ENCODE data around the gene SESN1. TPM values are rescaled to one million over a fixed set of nuclear protein-coding genes. Genes with fewer than 3 reads are reported as not detected.

The SESN1 gene
- total RNA-seq, 1 donor from 2014 or later, result 64.1 TPM

GRCh38 chr6:109013656-109014305 is 80.9 kb downstream of the SESN1 start:
- DNase-seq (no peak), ATAC-seq (ENCODE audit: poor library complexity) (no peak)
- intact Hi-C loops (cut with DNase I), result no loop called here

GRCh38 chr6:109010705-109011102 is 83.9 kb downstream of the SESN1 start:
- DNase-seq, result no peak
- intact Hi-C loops (cut with DNase I), result no loop called here
- no peak for ATAC-seq (ENCODE audit: poor library complexity)

DNA sequence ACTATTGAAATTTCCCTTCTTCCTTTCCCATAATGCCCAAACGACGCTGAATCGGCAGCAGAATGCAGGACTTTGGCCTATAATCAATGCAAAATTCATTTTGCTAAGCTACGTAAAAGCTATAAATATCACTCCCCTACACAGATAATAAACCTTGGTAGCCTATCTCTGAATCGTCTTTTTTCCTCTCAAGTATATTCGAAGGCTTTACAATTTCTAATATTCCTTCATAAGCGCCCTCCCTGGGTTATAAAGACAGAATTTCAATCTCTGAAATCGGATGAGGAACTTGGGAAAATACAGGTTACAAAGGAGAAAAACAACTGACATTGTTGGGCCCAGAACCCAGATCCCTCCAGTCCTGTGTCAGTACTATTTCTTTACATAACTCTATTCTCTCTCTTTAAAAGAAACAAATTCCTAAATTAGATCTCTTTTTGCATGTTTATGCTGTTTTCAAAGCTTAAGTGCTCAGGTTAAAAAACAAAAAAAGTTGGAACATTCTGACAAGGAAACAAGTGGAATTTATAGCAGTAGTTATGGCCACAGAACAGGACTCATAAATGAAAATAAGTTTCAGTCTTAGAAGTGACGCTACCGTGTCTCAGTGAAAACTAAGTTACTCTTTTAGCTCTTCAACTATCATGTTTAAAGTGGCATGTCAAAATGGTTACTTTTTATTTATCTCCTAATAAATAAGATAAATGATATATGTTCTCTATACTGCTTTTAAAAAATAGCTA is 84.5 kb downstream of the SESN1 start:
- intact Hi-C loops (cut with DNase I), result loop anchor here (5.0 kb wide), 1 partner anchor 52 kb away; no protein-coding TSS in a partner anchor
- peak; percentile 12 for ATAC-seq (ENCODE audit: poor library complexity)

GRCh38 chr6:109009236-109009961 is 85.2 kb downstream of the SESN1 start:
- intact Hi-C loops (cut with DNase I), result loop anchor here (5.0 kb wide), 1 partner anchor 53 kb away; no protein-coding TSS in a partner anchor
- ATAC-seq (ENCODE audit: poor library complexity), result peak; percentile 96
- peak; percentile 98 for DNase-seq

More for the DNA sequence above, 84.5 kb downstream of the SESN1 start:
- no peak for DNase-seq

GRCh38 chr6:109008537-109009235 is 86.0 kb downstream of the SESN1 start:
- no peak for DNase-seq
- ATAC-seq (ENCODE audit: poor library complexity), result peak; percentile 47
- intact Hi-C loops (cut with DNase I), result loop anchor here (5.0 kb wide), 1 partner anchor 54 kb away; no protein-coding TSS in a partner anchor

- ATAC-seq (ENCODE audit: poor library complexity) (no peak), DNase-seq (no peak)
- intact Hi-C loops (cut with DNase I), result loop anchor here (5.0 kb wide), 1 partner anchor 54 kb away; no protein-coding TSS in a partner anchor
Observed at GRCh38 chr6:109008054-109008453, 86.6 kb downstream of the SESN1 start.

GRCh38 chr6:109007521-109007920 is 87.1 kb downstream of the SESN1 start:
- intact Hi-C loops (cut with DNase I), result loop anchor here (5.0 kb wide), 1 partner anchor 55 kb away; no protein-coding TSS in a partner anchor
- ATAC-seq (ENCODE audit: poor library complexity) (no peak), DNase-seq (no peak)

DNA sequence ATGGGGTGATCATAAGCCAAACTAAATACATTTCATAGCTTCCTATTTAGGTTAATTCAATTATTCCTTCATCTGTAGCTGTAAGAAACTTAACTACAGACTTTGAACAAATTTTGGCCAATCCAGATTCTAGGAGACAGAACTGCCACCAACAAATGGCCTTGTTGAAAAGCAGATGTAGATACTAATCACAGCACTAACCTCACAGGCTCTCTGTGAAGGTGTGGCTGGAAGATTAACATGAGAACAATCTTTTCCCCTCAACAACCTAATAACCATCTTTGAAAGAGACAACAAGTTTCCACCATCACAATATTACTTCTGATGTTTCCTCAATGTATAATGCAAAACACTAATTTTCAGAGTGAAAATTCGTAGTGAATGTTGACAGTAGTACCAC is 87.8 kb downstream of the SESN1 start:
- intact Hi-C loops (cut with DNase I), result loop anchor here (5.0 kb wide), 1 partner anchor 55 kb away; no protein-coding TSS in a partner anchor
- ATAC-seq (ENCODE audit: poor library complexity) (no peak), DNase-seq (no peak)

DNA sequence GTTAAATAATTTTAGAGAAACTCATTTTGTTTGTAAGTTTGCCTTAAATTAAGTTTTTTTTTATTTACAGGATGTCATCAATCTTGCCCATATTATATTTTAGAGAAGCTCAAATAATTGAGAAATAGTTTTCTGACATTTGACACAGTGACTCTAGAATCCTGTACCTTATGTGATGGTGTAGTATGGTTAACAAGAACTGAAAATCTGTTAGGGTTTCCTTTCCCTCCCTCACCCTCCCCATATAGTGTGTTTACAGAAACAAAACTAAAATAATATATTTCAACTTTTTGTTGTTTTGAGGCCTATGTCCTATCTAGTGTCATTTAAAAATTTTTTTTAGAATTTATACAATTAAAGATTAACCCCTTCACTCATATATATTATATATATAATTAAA is 91.8 kb downstream of the SESN1 start:
- ATAC-seq (ENCODE audit: poor library complexity) (no peak), DNase-seq (no peak)
- intact Hi-C loops (cut with DNase I), result no loop called here

DNA sequence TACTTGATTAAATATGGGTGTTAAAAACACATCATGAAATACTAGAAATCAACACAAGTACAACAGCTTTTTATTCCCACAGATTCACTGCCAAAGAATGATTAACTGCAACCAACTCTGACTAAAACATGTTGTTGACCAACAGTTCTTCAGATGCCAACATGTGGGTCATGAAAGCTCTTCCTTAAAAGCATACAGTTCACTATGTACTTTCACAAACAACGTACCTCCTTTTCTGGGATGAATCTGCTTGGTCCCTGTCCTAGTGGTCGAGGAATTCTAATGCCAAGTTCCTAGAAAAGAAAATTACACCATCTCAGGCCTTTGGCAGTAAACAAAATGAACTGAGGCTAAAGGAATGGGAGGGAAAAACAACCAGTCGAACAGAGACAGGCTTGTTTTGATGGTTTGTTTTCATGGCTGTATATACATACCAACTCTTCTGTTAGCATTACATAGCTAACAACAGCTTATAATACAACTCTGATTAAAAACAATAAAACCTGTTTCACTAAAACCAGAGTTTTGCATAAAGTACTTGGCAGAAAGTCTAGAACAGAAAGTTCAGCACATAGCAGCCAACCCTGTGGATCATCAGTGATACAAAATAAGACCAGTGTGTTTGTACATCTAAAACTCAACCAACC is 92.5 kb downstream of the SESN1 start:
- ATAC-seq (ENCODE audit: poor library complexity) (peak; percentile 73), DNase-seq (no peak)
- intact Hi-C loops (cut with DNase I), result no loop called here

DNA sequence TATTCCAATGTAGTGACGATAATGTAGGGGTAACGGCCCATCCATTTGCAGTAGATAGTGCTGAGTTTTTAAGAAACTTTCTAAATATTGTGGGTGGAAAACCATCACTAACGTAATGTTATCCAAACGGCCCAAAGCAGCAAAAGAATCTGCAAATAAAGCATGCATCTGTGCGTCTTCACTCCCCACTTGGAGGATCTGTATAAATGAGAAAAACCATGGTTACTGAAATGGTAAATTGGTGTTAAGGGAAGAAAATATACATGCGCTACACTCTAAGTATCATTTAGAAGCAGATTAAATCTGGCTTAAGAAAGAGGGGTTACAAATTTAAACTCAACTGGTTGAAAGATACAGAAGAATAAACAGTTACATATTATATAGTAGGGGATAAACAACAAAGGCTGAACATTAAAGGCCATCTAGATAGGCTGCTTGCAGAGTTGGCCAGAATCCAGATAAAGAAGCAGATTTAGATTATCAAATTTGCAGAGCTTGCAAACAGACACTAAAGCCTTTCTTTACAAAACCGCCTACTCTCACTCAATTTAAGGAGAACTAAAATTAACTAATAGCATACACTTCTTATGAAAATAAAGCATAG is 93.3 kb downstream of the SESN1 start:
- ATAC-seq (ENCODE audit: poor library complexity), result peak; percentile 8
- intact Hi-C loops (cut with DNase I), result no loop called here

DNA sequence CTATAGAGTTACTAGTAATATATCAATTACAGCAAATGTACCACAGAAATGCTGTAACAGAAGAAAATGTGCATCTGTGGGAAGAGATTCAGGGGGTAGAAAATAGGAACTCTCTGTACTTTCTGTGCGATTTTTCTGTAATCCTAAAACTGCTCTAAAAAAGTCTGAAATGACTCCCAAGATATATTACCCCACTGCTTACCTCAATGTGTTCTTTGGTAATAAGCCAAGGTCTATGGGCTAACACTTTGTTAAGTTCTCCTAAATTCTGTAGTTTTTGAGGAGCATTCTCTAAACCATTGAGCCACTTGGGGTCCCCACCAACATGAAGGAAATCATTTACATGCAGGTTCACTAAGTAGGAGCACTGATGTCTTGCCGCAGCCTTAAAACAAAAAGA is 94.4 kb downstream of the SESN1 start:
- DNase-seq (no peak), ATAC-seq (ENCODE audit: poor library complexity) (no peak)
- intact Hi-C loops (cut with DNase I), result no loop called here

More for the DNA sequence above, 93.3 kb downstream of the SESN1 start:
- no peak for DNase-seq

GRCh38 chr6:108999428-108999827 is 95.2 kb downstream of the SESN1 start:
- intact Hi-C loops (cut with DNase I), result loop anchor here (10.0 kb wide), 1 partner anchor 95 kb away; no protein-coding TSS in a partner anchor
- no peak for DNase-seq
- ATAC-seq (ENCODE audit: poor library complexity), result peak; percentile 27

- ATAC-seq (ENCODE audit: poor library complexity) (peak; percentile 9), DNase-seq (no peak)
- intact Hi-C loops (cut with DNase I), result loop anchor here (10.0 kb wide), 1 partner anchor 94 kb away; no protein-coding TSS in a partner anchor
Observed at GRCh38 chr6:108998485-108998884, 96.2 kb downstream of the SESN1 start.

DNA sequence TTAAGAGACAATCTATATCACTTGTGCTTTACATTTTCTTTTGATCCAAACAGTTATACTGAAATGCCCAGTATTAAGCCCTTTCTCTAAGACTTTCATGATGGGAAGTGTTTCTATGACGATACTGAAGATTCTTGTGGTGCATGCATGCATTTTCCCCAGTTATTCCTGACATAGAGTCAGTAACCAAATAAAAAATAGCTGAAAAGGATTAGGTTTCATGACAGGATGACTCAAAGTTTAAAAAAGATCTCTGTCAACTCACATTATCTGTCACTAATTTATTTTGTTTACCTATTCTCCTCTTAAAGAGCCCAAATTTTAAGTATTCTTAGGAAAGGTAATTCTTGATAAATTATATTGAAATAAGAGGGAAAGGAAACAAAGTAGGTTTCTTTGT is 98.4 kb downstream of the SESN1 start:
- intact Hi-C loops (cut with DNase I), result loop anchor here (10.0 kb wide), 1 partner anchor 91 kb away; no protein-coding TSS in a partner anchor
- DNase-seq, result no peak
- ATAC-seq (ENCODE audit: poor library complexity), result no peak

- intact Hi-C loops (cut with DNase I), result loop anchor here (2.0 to 10.0 kb wide), 2 partner anchors 46 to 90 kb away; no protein-coding TSS in a partner anchor
- DNase-seq, result no peak
- ATAC-seq (ENCODE audit: poor library complexity), result no peak
Observed at GRCh38 chr6:108995296-108995695, 99.3 kb downstream of the SESN1 start.

- no peak for ATAC-seq (ENCODE audit: poor library complexity)
- intact Hi-C loops (cut with DNase I), result loop anchor here (2.0 to 10.0 kb wide), 2 partner anchors 45 to 89 kb away; no protein-coding TSS in a partner anchor
- DNase-seq, result no peak
Observed at GRCh38 chr6:108993876-108994275, 100.8 kb downstream of the SESN1 start.

Data from Right ventricle myocardium superior (tissue), 1 donor.